Measurements from ENCODE around the gene TIMM17A. TPM values are rescaled to one million over a fixed set of nuclear protein-coding genes. Genes with fewer than 3 reads are reported as not detected.

Gene TIMM17A
- total and polyA plus RNA-seq, 2 of the 4 experiments (the other 2 are of a cell fraction): 80.4 to 87.3 TPM

DNA sequence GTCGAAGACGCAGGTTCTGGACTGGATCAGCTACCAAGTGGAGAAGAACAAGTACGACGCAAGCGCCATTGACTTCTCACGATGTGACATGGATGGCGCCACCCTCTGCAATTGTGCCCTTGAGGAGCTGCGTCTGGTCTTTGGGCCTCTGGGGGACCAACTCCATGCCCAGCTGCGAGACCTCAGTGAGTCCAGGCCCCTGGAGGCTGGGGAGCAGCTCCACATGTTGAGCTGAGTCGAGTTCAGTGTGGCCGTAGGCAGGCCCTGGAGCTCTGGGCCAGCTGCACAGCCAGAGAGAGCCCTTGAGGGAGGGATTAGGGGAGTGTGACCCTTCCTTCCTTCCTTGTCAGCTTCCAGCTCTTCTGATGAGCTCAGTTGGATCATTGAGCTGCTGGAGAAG, 56.7 kb downstream of the TIMM17A start:
- Histone ChIP-seq H2BK120ac (ENCODE audit: low read depth, low read length) (no peak overlapping the region), H4K5ac (ENCODE audit: low read depth, low read length) (no peak overlapping the region), H2BK20ac (ENCODE audit: low read depth, low read length) (no peak overlapping the region), H4K20me1 (ENCODE audit: insufficient read depth, low read length) (no peaks in the 10 kb centered on the region), H2BK5ac (ENCODE audit: low read depth, low read length, poor library complexity, severe bottlenecking) (no peak overlapping the region), H3K27ac (ENCODE audit: insufficient read depth, low read length) (no peak overlapping the region), H3K4me3 (ENCODE audit: insufficient read depth, low read depth, low read length) (no peak overlapping the region), H2AK9ac (replicated peaks; ENCODE audit: low read depth, low read length, poor library complexity) (no peak overlapping the region), H3K56ac (ENCODE audit: extremely low read depth, insufficient read depth, low read length) (no peak overlapping the region), H4K91ac (ENCODE audit: insufficient read depth, low read depth, low read length) (no peak overlapping the region), H3K4me2 (ENCODE audit: low read depth, low read length) (no peak overlapping the region), H2BK15ac (ENCODE audit: low read depth, low read length) (no peak overlapping the region), H3K14ac (replicated peaks; ENCODE audit: low read depth, low read length) (no peak overlapping the region), H3K36me3 (ENCODE audit: control insufficient read depth, insufficient read depth, low read length) (no peaks in the 10 kb centered on the region), H4K8ac (ENCODE audit: low read depth in 2 of 2, low read length in 2 of 2) (no peak overlapping the region), H2AFZ (replicated peaks; ENCODE audit: low read length, poor library complexity) (no peak overlapping the region), H3K4me1 (ENCODE audit: control insufficient read depth, insufficient read depth, low read length) (peaks cover 11% of the 10 kb centered on the region), H3K9me3 (ENCODE audit: control insufficient read depth, insufficient read depth, low read length) (no peaks in the 10 kb centered on the region), H3K18ac (ENCODE audit: low read depth, low read length) (no peak overlapping the region), H3K27me3 (ENCODE audit: control insufficient read depth, insufficient read depth, low read length) (peaks cover 2% of the 10 kb centered on the region; the same call in 1 of the 2 replicates), H3K4ac (ENCODE audit: low read depth, low read length) (no peak overlapping the region), H3K23ac (ENCODE audit: low read depth, low read length) (no peak overlapping the region), H3K9me1 (ENCODE audit: insufficient read depth, low read length) (no peaks in the 10 kb centered on the region; the same call in 1 of the 2 replicates), H3K9ac (ENCODE audit: low read depth, low read length) (no peak overlapping the region), H3K79me1 (ENCODE audit: low read depth in 1 of 2, low read length in 2 of 2) (no peaks in the 10 kb centered on the region), H2AK5ac (ENCODE audit: low read depth, low read length) (no peak overlapping the region)
- ChIA-PET POLR2A (ENCODE audit: unreplicated experiment) (no interaction called here), CTCF (interaction anchor here (0.6 to 1.3 kb wide), 2 partner anchors 107 to 212 kb away, joined by 3 to 4 read pairs; no protein-coding TSS in a partner anchor)
- in situ Hi-C loops (cut with MboI; ENCODE audit: low sequenced_read_pairs) (loop anchor here (5.0 kb wide), 1 partner anchor 105 kb away; no protein-coding TSS in a partner anchor), intact Hi-C loops (cut with micrococcal nuclease) (no loop called here), dilution Hi-C loops (cut with HindIII; ENCODE audit: low sequenced_read_pairs, unreplicated experiment) (no loop called here)
- ATAC-seq (ENCODE audit: low read depth): no peak
- DNase-seq: no peak
- 94% methylated on average over 8 of the region's 11 CpGs; no CpG with 5 or more reads in 1 of the 2 experiments for WGBS, 2 experiments (ENCODE audit: extremely low coverage in 2 of 2, insufficient read length in 1 of 2)
- BruUV-seq (replicated peaks): no TSS peak
- no peak for TF ChIP-seq RFX5 (IDR thresholded peaks at IDR 0.05; ENCODE audit: low read depth, low read length)
- TF ChIP-seq, protein P1, sequence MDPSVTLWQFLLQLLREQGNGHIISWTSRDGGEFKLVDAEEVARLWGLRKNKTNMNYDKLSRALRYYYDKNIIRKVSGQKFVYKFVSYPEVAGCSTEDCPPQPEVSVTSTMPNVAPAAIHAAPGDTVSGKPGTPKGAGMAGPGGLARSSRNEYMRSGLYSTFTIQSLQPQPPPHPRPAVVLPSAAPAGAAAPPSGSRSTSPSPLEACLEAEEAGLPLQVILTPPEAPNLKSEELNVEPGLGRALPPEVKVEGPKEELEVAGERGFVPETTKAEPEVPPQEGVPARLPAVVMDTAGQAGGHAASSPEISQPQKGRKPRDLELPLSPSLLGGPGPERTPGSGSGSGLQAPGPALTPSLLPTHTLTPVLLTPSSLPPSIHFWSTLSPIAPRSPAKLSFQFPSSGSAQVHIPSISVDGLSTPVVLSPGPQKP (IDR thresholded peaks at IDR 0.05; ENCODE audit: borderline replicate concordance, low read depth, low read length): no peak
- TF ChIP-seq, protein P2, sequence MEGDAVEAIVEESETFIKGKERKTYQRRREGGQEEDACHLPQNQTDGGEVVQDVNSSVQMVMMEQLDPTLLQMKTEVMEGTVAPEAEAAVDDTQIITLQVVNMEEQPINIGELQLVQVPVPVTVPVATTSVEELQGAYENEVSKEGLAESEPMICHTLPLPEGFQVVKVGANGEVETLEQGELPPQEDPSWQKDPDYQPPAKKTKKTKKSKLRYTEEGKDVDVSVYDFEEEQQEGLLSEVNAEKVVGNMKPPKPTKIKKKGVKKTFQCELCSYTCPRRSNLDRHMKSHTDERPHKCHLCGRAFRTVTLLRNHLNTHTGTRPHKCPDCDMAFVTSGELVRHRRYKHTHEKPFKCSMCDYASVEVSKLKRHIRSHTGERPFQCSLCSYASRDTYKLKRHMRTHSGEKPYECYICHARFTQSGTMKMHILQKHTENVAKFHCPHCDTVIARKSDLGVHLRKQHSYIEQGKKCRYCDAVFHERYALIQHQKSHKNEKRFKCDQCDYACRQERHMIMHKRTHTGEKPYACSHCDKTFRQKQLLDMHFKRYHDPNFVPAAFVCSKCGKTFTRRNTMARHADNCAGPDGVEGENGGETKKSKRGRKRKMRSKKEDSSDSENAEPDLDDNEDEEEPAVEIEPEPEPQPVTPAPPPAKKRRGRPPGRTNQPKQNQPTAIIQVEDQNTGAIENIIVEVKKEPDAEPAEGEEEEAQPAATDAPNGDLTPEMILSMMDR (conservative IDR thresholded peaks at IDR 0.05; ENCODE audit: low read depth, low read length): no peak
- no peak for TF ChIP-seq BHLHE40 (IDR thresholded peaks at IDR 0.05; ENCODE audit: low read depth, low read length)
- TF ChIP-seq FOS (IDR thresholded peaks at IDR 0.05; ENCODE audit: low read depth, low read length): no peak
- TF ChIP-seq NFE2L2 (IDR thresholded peaks at IDR 0.05; ENCODE audit: low read depth, low read length): no peak
- TF ChIP-seq MAFK (IDR thresholded peaks at IDR 0.05; ENCODE audit: low read depth, low read length): no peak
- TF ChIP-seq POLR2A (IDR thresholded peaks at IDR 0.05; ENCODE audit: low read depth, low read length): no peak
- TF ChIP-seq SMC3 (IDR thresholded peaks at IDR 0.05; ENCODE audit: low read depth, low read length): no peak
- TF ChIP-seq, protein P3, sequence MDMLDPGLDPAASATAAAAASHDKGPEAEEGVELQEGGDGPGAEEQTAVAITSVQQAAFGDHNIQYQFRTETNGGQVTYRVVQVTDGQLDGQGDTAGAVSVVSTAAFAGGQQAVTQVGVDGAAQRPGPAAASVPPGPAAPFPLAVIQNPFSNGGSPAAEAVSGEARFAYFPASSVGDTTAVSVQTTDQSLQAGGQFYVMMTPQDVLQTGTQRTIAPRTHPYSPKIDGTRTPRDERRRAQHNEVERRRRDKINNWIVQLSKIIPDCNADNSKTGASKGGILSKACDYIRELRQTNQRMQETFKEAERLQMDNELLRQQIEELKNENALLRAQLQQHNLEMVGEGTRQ (IDR thresholded peaks at IDR 0.05; ENCODE audit: low read depth, low read length): no peak
- no peak for TF ChIP-seq CHD1 (IDR thresholded peaks at IDR 0.05; ENCODE audit: low read depth, low read length)
- TF ChIP-seq CEBPB (IDR thresholded peaks at IDR 0.05; ENCODE audit: low read depth, low read length): no peak
- no peak for TF ChIP-seq MXI1 (IDR thresholded peaks at IDR 0.05; ENCODE audit: borderline replicate concordance, low read depth, low read length)
- TF ChIP-seq RAD21 (IDR thresholded peaks at IDR 0.05; ENCODE audit: low read length): no peak
- no peak for TF ChIP-seq MAZ (IDR thresholded peaks at IDR 0.05; ENCODE audit: borderline replicate concordance, low read depth, low read length)

Data from IMR-90 (cell line).